ENCODE measurements around the gene VPS13D.
"Not testable (repeated sequence)": the region's sequence is repeated elsewhere in the genome, so short reads cannot be mapped to it uniquely, and the experiment has no call there.

The VPS13D gene

GRCh38 chr1:12514590-12514989 is 284.8 kb downstream of the VPS13D start:
- no peak for DNase-seq (ENCODE audit: low spot score)

- no peak for DNase-seq (ENCODE audit: low spot score)
Measured at GRCh38 chr1:12515234-12515633, 285.4 kb downstream of the VPS13D start.

DNA sequence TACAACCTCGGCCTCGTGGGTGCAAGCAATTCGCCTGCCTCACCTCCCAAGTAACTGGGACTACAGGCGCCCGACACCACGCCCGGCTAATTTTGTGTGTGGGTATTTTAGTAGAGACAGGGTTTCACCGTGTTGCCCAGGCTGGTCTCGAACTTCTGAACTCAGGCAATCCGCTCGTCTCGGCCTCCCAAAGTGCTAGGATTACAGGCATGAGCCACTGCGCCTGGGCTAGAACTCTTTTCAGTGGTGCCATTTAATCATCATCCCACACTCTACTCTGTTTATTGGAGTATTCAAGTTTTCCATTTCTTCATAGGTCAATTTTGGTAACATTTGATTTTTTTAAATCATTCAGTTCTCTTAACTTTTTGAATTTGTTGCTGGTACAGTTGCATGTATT is 286.9 kb downstream of the VPS13D start:
- no peak for DNase-seq (ENCODE audit: low spot score)

DNA sequence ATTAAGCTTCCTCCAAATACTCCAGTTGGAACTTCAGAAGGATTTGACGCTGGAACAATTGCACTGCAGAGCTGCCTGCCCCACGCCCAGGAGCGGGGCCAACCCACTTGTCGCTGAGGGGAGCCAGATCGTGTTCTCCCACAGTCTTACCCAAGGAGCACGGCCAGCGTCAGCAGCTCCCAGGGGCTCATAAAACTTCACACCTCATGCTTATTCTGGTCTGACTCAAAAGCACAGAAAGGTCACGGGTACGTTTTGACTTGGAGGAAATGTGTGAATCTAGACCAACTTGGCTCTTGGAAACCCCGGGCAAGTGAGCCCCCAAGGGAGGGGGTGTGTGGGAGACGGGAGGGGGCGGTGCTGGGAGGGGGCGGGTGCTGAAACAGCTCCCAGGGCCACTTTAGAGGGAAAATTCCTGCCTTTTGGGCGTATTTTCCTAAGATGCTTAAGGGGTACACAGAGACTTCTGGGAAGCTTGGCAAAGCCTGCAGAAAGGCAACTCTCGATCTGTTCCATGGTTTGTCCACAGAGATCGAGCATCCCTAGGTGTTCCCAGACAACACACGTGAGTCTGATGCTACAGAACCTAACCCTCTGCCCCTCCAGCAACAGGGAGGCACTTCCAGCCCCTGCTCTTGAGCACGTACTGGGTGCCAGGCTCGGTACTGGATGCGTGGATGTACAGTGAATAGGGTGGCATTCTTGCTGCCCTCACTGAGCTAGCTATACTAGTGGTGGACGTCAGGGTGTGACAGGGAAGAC is 289.3 kb downstream of the VPS13D start:
- DNase-seq (ENCODE audit: low spot score): no peak

DNA sequence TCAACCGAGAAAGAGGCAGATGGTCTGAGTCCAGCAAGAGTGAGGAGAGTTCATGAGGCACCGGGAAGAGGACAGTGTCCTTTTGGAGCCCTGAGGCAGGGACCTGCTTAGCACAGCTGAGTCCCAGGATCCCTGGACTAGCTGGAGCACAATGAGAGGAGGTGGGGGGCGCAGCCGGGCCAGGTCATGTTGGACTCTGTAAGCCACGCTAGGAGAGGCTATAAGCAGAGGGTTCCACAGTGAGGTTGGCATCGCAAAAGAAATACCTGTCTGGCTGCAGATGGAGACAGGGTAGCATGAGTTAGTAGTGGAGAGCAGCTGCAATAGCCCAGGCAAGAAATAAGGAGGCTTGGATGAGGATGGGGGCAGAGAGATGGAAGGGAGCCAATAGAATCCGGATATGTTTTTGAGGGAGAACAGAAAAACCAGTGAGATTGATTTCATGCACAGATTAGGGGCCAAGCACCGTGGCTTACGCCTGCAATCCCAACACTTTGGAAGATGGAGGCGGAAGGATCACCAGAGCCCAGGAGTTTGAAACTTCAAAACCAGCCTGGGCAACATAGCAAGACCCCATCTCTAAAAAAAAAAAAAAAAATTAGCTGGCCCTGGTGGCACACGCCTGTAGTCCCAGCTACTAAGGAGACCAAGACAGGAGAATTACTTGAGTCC is 290.0 kb downstream of the VPS13D start:
- DNase-seq (ENCODE audit: low spot score): no peak

DNA sequence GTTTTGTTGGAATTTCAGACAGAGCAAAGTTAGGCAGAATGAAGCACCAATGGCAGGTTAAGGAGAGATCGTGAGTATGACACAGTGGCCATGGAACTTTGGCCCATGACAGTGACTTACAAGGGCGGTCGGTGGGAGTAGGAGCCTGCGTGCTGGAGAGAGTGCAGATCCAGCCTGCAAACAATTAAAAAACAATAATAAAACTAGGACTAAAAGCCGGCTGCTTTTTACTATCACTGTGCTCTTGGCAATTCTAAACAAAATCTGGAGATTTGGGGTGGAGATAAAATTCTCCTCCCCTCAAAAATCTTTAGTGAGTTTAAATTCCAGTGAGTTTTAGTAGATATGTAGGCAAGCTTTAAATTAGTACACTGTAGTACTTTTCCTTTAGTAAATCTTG is 291.3 kb downstream of the VPS13D start:
- DNase-seq (ENCODE audit: low spot score): no peak

DNA sequence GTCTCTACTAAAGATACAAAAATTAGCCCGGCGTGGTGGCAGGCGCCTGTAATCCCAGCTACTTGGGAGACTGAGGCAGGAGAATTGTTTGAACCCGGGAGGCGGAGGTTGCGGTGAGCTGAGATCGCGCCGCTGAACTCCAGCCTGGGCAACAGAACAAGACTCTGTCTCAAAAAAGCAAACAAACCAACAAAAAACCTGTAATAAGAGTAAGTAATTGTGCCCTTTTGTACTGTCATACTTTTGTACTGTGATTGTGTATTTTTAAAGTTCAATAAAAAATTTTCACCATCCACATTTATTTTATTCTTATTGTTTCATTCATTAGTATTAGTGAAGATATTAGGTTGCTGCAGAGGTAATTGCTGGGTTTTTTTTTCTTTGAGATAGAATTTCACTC is 292.9 kb downstream of the VPS13D start:
- DNase-seq (ENCODE audit: low spot score): not testable (repeated sequence)

GRCh38 chr1:12524266-12524665 is 294.4 kb downstream of the VPS13D start:
- DNase-seq (ENCODE audit: low spot score): no peak

DNA sequence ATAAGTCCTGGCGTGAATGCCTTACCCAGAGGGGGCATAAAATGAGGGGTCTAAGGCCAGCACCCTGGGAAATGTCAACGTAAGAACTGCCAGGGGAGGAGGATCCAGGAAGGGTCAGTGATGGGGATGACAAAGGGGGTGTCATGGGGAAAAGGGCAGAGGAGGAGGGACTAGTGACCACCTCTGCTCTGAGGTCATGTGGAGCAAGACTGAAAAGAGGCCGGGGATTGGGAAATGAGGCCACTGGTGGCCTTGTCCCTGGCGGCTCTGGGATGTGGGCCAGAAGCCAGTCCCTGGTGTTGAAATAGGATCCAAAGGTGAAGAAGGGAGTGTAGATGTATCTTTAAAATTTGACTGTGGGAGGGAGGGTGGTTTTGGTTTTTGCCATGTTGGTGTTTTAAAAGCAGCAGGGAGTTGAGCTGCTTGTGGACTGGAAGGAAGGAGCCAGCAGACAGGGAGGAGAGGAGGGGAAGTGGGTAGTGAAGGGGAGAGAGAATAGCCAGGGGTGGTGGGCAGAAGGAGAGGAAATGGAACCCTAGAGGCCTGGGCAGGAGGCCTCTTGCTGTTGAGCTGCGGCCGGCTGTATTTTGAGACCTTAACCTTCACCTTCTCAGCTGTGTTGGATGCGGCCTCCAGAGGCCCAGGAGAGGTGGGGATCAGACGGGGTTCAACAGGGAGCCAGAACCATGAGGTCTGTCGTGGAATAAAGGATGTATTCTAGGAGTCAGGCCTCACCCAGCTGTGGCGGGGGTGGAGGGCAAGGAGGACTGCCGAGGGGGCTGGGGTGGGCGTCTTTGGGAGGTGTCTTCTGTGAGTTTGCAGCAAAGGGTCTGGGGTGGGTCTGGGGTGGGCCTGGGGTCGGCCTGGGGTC is 295.7 kb downstream of the VPS13D start:
- DNase-seq (ENCODE audit: low spot score): no peak

GRCh38 chr1:12527564-12527963 is 297.7 kb downstream of the VPS13D start:
- DNase-seq (ENCODE audit: low spot score): no peak

DNA sequence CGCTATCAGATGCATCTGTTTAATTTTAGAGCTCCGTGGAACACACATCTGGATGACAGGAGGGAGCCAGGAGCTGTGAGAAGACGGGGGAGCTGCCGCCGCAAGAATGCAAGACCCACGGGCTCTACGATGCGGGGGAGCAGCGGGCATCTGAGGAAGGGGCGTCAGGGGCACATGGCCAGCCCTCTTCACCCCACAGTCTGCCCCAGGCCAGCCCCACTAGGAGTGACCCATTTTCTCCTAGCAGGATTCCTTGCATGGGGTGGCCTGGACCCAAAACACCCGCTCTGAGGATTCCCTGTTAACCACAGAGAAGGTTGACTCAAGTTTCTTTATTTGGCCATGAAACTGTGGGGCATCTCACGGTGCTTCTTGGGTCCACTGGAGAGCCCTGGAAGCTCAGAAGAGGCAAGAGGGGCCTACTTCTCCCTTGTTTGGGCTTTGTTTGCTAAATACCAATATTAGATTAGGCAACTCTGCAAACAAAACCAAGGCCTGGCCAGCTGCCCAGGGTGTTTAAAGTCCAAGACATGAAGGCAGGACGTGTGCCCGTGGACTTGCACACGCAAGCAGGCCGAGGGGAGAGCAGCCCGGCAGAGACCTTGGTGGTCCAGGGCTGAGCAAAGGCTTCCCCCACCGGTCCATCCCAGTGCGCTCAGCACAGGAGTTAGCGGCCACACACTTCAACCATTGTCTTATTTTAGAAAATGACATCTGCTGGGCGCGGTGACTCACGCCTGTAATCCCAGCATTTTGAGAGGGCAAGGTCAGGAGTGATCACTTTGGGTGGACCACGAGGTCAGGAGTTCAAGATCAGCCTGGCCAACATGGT is 298.4 kb downstream of the VPS13D start:
- DNase-seq (ENCODE audit: low spot score): no peak

DNA sequence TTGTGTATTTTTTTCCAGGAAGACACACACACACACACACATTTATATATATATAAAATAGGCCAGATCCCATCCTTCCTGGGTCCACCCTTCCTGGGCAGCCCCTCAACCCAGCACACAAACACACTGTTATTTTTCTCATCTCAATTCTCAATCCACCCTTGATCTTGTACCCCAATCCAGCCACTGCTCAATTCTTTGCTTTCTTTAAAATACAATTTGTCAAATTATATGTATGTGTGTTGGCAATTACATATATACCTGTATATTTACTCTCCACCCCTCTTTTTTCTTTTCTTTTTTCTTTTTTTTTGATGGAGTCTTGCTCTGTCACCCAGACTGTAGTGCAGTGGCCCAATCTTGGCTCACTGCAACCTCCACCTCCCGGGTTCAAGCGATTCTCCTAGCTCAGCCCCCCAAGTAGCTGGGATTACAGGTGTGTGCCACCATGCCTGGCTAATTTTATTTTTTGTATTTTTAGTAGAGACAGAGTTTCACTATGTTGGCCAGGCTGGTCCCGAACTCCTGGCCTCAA is 299.9 kb downstream of the VPS13D start:
- no peak for DNase-seq (ENCODE audit: low spot score)

DNA sequence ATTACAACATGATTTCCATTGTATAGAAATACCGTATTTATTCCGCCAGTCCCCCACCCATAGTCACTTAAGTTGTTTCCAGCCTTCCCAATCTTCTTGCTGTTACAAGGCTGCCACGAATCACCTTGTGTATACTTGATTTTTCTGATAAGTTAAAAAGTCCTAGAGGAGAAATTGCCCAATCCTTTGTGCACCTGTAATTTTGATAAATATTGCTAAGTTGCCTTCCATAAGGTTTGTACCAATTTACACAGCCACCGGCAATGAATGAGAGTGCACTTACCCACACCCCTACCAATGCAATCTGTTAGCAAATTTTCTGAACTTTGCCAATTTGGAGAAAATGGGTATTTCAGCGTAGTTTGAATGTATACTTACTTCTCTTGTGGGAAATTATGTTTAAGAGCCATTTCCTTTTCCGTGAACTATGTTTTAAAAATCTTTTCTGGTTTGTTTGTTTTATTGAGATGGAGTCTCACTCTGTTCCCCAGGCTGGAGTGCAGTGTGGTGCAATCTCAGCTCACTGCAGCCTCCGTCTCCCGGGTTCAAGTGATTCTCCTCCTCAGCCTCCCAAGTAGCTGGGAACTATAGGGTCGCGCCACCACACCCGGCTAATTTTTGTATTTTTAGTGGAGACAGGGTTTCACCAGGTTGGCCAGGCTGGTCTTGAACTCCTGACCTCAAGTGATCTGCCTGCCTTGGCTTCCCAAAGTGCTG is 300.8 kb downstream of the VPS13D start:
- DNase-seq (ENCODE audit: low spot score): no peak

DNA sequence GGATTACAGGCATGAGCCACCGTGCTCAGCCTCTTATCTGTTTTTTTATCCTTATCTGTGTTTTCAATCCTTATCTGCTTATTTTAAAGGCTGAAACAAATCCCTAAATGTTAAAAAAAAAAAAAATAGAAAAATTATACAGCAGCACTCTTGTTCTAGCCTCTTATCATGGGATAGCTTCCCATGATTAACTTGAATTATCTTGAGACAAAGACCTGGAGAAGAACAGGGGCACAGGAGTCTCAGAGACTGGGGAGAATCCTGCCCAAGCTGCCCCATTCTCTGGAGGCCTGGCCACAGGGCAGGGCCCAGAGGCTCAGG is 301.3 kb downstream of the VPS13D start:
- DNase-seq (ENCODE audit: low spot score): no peak

GRCh38 chr1:12532405-12533315 is 302.8 kb downstream of the VPS13D start:
- no peak for DNase-seq (ENCODE audit: low spot score)

- no peak for DNase-seq (ENCODE audit: low spot score)
Measured at GRCh38 chr1:12536023-12536639, 306.3 kb downstream of the VPS13D start.

- DNase-seq (ENCODE audit: low spot score): no peak
Measured at GRCh38 chr1:12537294-12537693, 307.5 kb downstream of the VPS13D start.

GRCh38 chr1:12537906-12538461 is 308.2 kb downstream of the VPS13D start:
- DNase-seq (ENCODE audit: low spot score): no peak

DNA sequence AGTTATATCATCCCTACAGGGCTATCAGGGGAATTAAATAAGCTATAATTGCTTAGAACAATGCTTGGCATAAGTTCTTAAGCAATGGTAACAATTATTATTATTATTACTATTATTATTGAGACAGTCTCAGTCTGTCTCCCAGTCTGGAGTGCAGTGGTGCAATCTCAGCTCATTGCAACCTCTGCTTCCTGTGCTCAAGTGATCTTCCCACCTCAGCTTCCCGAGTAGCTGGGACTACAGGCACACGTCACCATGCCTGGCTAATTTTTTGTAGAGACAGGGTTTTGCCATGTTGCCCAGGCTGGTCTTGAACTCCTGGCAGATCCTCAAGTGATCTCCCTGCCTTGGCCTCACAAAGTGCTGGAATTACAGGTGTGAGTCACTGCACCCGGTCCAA is 308.7 kb downstream of the VPS13D start:
- not testable (repeated sequence) for DNase-seq (ENCODE audit: low spot score)
